ENCODE data around the gene HHEX.
"Not testable (repeated sequence)": the region's sequence is repeated elsewhere in the genome, so short reads cannot be mapped to it uniquely, and the experiment has no call there.

HHEX gene

GRCh38 chr10:92689663-92690210, at the start of gene HHEX:
TSS of gene HHEX (plus strand) at chr10:92689955. CDS start at chr10:92689987, 32 bp downstream.
- no peak for DNase-seq (ENCODE audit: low read depth)

DNA sequence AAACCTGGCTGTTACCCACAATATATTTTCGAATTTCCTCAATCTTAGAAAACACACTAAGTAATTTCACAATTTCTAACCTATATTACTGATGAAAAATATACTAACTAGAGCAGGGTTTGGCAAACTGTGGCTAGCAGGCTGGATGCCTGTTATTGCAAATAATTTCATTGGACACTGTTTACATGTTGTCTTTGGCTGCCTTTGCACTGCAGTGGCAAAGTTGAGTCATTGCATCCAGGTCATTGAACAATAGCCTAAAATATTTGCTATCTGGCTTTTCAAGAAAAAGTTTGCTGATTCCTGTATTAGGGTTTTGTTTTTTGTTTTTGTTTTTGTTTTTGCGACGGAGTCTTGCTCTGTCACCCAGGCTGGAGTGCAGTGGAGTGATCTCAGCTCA, 49.6 kb upstream of the HHEX start:
- no peak for DNase-seq (ENCODE audit: low read depth)

DNA sequence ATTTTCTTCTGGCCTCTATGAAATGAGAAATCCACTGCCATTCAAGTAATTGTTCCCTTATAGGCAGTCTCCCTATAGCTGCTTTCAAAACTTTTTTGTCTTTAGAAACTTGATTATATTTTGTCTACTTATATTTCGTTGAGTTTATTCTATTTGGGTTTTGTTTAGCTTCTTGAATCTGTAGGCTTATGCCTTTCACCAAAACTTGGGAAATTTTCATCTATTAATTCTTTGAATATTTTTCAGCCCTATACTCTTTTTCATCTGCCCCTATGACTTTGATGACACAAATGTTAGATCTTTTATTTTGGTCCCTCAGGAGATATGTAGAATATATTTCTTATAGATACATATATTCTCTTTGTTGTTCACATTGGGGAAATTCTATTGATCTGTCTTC, 48.3 kb upstream of the HHEX start:
- DNase-seq (ENCODE audit: low read depth) = no peak

GRCh38 chr10:92644921-92645320, 44.8 kb upstream of the HHEX start:
- no peak for DNase-seq (ENCODE audit: low read depth)

DNA sequence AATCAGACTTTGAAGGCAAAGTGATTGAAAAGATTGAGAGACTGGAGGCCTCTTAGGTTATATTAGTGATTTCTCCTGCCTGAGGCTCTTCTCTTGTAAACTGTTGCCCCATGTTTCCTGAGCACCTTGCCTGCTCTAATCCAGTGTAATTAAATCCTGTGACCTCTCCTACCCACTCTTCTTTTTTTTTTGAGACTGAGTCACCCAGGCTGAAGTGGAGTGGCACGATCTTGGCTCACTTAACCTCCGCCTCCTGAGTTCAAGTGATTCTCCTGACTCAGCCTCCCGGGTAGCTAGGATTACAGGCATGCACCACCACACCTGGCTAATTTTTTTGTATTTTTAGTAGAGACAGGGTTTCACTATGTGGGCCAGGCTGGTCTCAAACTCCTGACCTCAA, 38.9 kb upstream of the HHEX start:
- DNase-seq (ENCODE audit: low read depth) = not testable (repeated sequence)

DNA sequence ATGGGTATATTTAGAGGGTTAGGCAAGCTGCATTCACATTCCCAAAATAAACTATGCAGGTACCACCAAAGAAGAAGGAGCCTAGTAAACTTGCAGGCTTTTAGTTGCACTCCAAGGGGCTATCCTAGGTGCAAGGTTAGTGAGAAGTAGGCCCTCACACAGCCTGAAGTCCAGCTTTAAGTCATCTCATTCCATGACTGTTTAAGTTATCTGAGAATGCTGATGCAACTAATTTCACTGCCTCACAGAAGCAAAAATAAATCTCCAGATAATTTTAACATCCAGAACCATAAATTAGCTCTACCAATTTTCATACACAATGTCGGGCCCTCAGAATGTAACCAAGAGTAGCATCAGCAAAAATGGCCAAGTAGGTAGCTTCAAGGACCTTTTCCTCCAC, 34.3 kb upstream of the HHEX start:
- no peak for DNase-seq (ENCODE audit: low read depth)

- DNase-seq (ENCODE audit: low read depth) = no peak
Observed at GRCh38 chr10:92656266-92656961, 33.3 kb upstream of the HHEX start.

DNA sequence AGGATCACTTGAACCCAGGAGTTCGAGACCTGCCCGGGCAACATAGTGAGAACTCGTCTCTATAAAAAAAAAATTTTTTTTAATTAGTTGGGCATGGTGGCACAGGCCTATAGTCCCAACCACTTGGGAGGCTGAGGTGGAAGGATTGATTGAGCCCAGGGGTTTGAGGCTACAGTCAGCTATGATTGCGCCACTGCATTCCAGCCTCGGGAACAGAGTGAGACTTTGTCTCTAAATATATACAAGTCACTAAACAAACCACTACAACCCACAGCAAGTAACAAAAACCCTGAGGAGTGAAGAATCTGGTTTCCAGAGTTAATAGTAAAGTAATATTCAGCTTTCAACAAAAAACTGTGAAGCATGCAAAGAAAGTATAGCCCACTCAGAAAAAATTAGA, 32.7 kb upstream of the HHEX start:
- no peak for DNase-seq (ENCODE audit: low read depth)

DNA sequence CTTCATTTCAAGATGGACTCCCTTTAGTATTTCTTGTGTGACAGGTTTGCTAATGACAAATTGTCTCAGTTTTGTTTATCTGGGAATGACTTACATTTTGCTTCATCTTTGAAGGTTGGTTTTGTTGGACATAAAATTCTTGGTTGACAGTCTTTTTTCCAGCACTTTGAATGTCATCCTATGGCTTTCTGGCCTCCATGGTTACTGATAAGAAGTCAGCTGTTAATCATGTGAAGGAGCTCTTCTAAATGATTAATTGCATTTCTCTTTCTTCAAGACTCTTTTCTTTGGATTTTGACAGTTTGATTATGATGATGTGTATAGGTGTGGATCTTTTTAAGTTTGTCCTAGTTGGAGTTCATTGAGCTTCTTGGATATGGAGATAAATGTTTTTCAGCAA, 26.9 kb upstream of the HHEX start:
- no peak for DNase-seq (ENCODE audit: low read depth)

DNA sequence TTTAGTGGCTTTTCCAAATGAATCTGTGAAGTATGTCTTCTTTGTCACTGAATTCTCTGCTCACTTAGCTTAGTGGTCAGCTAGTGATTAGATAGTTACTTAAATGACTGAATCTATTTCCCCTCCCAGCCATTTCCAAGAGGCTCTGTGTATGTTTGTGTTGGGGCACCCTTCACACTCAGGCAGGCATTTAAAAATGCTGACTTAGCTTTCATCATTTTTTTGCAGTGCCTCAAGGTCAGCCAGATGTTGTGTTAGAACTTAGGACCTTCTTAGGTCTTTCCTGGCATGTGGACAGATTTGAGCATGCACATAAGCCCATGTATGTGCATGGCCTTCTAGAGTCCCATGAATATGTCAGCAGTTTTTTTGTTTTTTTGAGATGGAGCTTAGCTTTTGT, 25.4 kb upstream of the HHEX start:
- no peak for DNase-seq (ENCODE audit: low read depth)

- no peak for DNase-seq (ENCODE audit: low read depth)
Observed at GRCh38 chr10:92667078-92667477, 22.7 kb upstream of the HHEX start.

- no peak for DNase-seq (ENCODE audit: low read depth)
Observed at GRCh38 chr10:92677708-92678107, 12.0 kb upstream of the HHEX start.

DNA sequence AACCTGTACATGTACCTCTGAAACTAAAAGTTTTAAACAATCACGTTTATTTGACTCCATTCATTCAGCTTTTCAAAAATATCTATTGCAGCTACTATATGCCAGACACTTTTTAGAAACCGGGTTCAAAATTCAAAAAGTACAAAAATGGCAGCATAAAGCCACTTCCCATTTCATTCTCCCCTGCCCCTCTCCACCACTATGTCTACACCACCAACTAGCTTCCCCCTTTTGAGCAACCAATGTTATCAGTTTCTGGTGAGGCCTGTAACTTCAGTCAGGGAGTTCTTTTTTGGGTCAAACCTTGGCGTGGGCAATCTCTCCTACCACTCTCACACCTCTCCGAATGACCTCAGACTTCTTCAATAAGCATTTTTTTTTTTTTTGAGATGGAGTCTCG, 11.5 kb upstream of the HHEX start:
- DNase-seq (ENCODE audit: low read depth) = no peak

DNA sequence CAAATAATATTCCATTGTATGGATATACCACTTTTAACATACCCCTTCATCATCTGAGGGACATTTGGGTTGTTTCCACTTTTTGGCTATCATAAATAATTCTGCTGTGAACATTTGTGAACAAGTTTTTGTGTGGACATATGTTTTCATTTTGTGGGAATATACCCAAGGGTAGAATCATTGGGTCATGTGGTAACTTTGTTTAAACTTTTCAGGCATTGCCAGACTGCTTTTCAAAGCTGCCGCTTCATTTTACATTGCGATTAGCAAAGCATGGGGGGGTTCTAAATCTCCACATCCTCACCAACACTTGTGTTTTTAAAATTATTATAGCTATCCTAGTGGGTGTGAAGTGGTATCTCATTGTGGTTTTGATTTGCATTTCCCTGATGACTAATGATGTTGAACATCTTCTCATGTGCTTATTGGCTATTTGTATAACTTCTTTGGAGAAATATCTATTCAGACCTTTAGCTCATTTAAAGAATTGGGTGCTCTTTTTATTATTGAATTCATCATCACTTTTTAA, 8.4 kb upstream of the HHEX start:
- no peak for DNase-seq (ENCODE audit: low read depth)

GRCh38 chr10:92688573-92688926, 1.2 kb upstream of the HHEX start:
- DNase-seq (ENCODE audit: low read depth) = no peak

- DNase-seq (ENCODE audit: low read depth) = no peak
Observed at GRCh38 chr10:92688927-92689662, 660 bp upstream of the HHEX start.

GRCh38 chr10:92690211-92690914, 608 bp downstream of the HHEX start:
- DNase-seq (ENCODE audit: low read depth) = peak; percentile 41

- DNase-seq (ENCODE audit: low read depth) = no peak
Observed at GRCh38 chr10:92690915-92691590, 1.3 kb downstream of the HHEX start.

GRCh38 chr10:92691591-92692079, 1.9 kb downstream of the HHEX start:
- DNase-seq (ENCODE audit: low read depth) = no peak

DNA sequence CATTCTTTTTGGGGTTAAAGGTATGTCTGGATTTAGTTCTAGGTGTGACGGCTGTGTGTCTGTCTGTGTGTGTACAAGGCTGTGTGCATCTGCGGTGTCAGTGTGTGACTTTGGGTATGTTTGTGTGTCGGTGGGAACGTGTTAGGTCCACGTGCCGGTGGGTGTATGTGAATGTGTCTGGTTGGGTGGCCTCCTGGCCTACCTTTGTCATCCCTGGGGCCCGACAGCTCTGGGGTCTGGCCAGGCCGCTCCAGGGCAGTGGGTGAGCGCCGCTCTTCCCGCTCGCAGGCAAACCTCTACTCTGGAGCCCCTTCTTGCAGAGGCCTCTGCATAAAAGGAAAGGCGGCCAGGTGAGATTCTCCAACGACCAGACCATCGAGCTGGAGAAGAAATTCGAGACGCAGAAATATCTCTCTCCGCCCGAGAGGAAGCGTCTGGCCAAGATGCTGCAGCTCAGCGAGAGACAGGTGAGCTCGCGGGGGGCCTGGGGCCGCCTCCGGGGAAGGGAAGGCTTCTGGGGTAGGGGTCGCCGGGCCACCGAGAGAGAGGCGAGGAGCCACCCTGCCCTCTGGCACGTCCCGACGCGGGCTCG, 2.4 kb downstream of the HHEX start:
- DNase-seq (ENCODE audit: low read depth) = no peak

DNA sequence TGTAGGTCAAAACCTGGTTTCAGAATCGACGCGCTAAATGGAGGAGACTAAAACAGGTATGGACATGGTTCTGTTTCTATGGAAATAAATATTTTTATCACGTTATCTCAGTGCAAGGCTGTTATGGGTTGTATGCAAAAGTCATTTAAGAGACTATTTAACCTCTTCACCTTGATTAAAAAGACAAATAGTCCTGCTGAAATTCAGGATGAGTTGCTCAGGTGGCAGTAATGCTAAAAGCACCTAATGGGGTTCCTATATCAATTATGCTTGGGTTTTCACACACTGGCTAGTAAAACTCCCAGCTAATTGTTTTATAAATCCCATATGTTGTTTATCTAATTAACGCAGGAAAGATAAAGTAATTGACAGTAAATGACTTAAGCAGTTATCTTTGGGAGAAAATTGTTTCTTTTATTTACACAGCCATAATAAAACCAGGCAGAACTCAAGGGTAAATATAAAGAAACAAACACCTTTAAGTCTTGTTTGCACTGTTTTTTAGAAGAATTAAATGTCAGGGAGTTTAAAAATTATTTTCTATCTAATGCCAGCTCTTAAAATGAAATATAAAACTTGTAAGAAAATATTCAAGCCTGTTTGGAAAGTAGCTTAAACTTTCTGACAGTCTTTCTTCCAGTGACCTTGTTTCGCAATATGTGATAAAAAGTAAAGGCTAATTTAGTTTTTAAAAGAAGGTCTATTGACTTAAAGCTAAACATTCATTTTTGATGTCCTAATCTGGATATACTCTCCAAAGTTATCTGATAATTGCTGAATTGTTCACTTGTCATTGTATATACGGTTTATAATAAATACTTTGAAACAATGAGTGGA, 3.2 kb downstream of the HHEX start:
- no peak for DNase-seq (ENCODE audit: low read depth)
